ENCODE results near the gene EXOC6B.
A peak's percentile ranks its signal among the peaks of the same experiment; 100 is the strongest.

The EXOC6B gene

GRCh38 chr2:72793798-72794440 lies 31.9 kb downstream of the EXOC6B start:
- DNase-seq (ENCODE audit: low spot score), result no peak

GRCh38 chr2:72789241-72789640 lies 36.6 kb downstream of the EXOC6B start:
- no peak for DNase-seq (ENCODE audit: low spot score)

GRCh38 chr2:72788756-72789155 lies 37.1 kb downstream of the EXOC6B start:
- no peak for DNase-seq (ENCODE audit: low spot score)

GRCh38 chr2:72785517-72785916 lies 40.3 kb downstream of the EXOC6B start:
- no peak for DNase-seq (ENCODE audit: low spot score)

GRCh38 chr2:72782520-72782919 lies 43.3 kb downstream of the EXOC6B start:
- no peak for DNase-seq (ENCODE audit: low spot score)

GRCh38 chr2:72781480-72781879 lies 44.4 kb downstream of the EXOC6B start:
- DNase-seq (ENCODE audit: low spot score), result no peak

GRCh38 chr2:72780477-72780876 lies 45.4 kb downstream of the EXOC6B start:
- DNase-seq (ENCODE audit: low spot score), result no peak

- DNase-seq (ENCODE audit: low spot score), result no peak
Measured at GRCh38 chr2:72779495-72779894, 46.3 kb downstream of the EXOC6B start.

- DNase-seq (ENCODE audit: low spot score), result no peak
Measured at GRCh38 chr2:72778410-72778809, 47.4 kb downstream of the EXOC6B start.

- peak; percentile 66 for DNase-seq (ENCODE audit: low spot score)
Measured at GRCh38 chr2:72770879-72771461, 54.9 kb downstream of the EXOC6B start.

- DNase-seq (ENCODE audit: low spot score), result no peak
Measured at GRCh38 chr2:72765997-72766609, 59.7 kb downstream of the EXOC6B start.

GRCh38 chr2:72762276-72762675 lies 63.6 kb downstream of the EXOC6B start:
- no peak for DNase-seq (ENCODE audit: low spot score)

- DNase-seq (ENCODE audit: low spot score), result no peak
Measured at GRCh38 chr2:72759755-72760154, 66.1 kb downstream of the EXOC6B start.

GRCh38 chr2:72757177-72757775 lies 68.6 kb downstream of the EXOC6B start:
- DNase-seq (ENCODE audit: low spot score), result peak; percentile 45

GRCh38 chr2:72755647-72756423 lies 70.0 kb downstream of the EXOC6B start:
- DNase-seq (ENCODE audit: low spot score), result no peak

GRCh38 chr2:72754628-72755320 lies 71.1 kb downstream of the EXOC6B start:
- DNase-seq (ENCODE audit: low spot score), result no peak

- DNase-seq (ENCODE audit: low spot score), result no peak
Measured at GRCh38 chr2:72750977-72751639, 74.7 kb downstream of the EXOC6B start.

- DNase-seq (ENCODE audit: low spot score), result no peak
Measured at GRCh38 chr2:72750466-72750865, 75.4 kb downstream of the EXOC6B start.

- DNase-seq (ENCODE audit: low spot score), result no peak
Measured at GRCh38 chr2:72747344-72747743, 78.5 kb downstream of the EXOC6B start.

- DNase-seq (ENCODE audit: low spot score), result peak; percentile 57
Measured at GRCh38 chr2:72745679-72746368, 80.0 kb downstream of the EXOC6B start.
